Heart left ventricle (tissue), 13 donors: ENCODE results near the gene SLC23A2.

Experiments used
- CTCF ChIP-seq, 12 donors: fragments of 200-600 bp; sonication (generic) in 4 of 12; IDR thresholded peaks; one replicate each; pipeline versions ENCODE4 v1.5.0 to v1.8.0; 2018 to 2022; ENCODE audit warnings: antibody characterized with exemption in 12 of 12, mild to moderate bottlenecking in 5 of 12
- POLR2A ChIP-seq, 2 donors: fragments of 450-650 bp; IDR thresholded peaks; one replicate each; pipeline ENCODE4 v1.6.1; 2017; ENCODE audit warnings: antibody characterized with exemption in 2 of 2, mild to moderate bottlenecking in 2 of 2, moderate library complexity in 2 of 2
- donor health status: ischemic (EF 13 %, LVEDD 7.1; RV severe dilation, severe dysfunction).
- donor health status: DM: no; HTN: yes; CAD: no.
- donor health status: DM: no; HTN: no; CAD: no.
- donor health status: ischemic (EF 25% LVEDD 6.9; RV normal size, moderate dysfunction).
- donor health status: ischemic (EF 25% LVEDD 5.7; RV mildly dilated, moderate dysfunction).
- donor health status: ischemic (EF 35%, LVEDD 5.7; RV mildly dilated, moderate dysfunction).
- donor health status: nonischemic (EF 11% LVEDD 7.7; RV severe dilation, severe dysfunction).
- donor health status: DM: yes; HTN: yes; CAD: no.
- donor health status: PGD.
- donor health status: ischemic (EF 29% LVEDD 5.4; RV normal size, mild dysfunction).
- donor health status: nonischemic (EF 23%, LVEDD 6.1; RV moderate dilation, normal function).

- TF ChIP-seq CTCF (IDR thresholded peaks at IDR 0.05) (no peak), POLR2A (IDR thresholded peaks at IDR 0.05) (no peak)
These were observed 95.7 kb downstream of the SLC23A2 start for GRCh38 chr20:4905613-4906012.
